GM03348 (cell line): ENCODE results near the gene SORCS2.
A peak's percentile ranks its signal among the peaks of the same experiment; 100 is the strongest.
"Not testable (repeated sequence)": the region's sequence is repeated elsewhere in the genome, so short reads cannot be mapped to it uniquely, and the experiment has no call there.

Experiments
- DNase-seq: peaks from one replicate; pipeline ENCODE4 v3.0.0; 2012; ENCODE audit warnings: low spot score

SORCS2 gene

DNA sequence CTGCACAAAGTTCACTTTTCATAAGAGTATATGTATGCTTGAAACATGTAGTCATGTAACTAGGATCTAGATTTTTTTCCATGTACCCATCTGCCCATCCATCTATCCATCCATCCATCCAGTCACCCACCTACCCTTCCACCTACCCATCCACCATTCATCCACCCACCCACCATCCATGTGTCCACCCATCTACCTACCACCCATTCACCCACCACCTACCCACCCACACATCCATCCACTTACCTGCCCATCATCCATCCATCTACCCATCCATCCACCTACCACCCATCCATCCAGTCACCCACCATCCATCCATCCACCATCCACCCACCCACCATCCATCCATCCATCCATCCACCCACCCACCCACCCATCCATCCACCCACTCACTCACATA lies 364.2 kb downstream of the SORCS2 start:
- no peak for DNase-seq

DNA sequence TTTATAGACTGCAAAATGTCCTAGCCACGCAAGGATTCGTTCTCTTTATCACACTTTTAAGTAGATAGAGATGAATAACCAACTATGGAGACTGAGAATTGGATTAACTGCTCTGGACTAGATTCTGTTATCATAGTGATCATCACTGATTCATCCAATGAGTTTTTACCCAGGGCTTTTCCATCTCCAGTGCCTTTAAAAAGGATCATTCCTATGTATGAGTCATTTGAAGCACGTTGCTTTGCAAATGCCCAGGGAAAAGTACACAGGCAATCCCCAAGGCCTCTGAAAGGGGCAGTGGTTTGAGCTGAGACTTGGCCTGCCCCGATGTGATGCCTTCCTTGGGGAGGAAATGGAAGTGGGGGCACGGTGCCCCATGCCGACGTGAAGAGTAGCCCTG lies 365.1 kb downstream of the SORCS2 start:
- peak; percentile 90 for DNase-seq

- no peak for DNase-seq
These were observed 366.1 kb downstream of the SORCS2 start for GRCh38 chr4:7558436-7558835.

DNA sequence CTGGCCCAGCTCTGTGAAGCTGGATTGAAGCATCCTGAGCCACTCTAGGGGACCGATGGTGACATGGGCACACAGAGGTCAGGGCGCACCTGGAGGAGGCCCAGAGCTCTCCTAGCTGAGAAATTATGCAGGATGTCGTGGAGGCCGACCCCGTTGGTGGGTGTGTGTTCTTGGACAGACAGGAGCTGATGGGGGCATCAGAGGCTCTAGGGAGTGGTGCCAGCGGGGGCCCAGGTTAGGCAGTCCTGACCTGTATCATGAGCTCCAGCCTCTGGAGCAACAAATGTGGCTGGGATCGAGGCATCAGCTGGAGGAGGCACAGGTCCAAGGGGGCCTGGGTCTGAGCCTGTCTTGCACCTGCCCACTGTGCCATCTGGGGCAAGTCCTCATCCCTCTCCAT lies 367.0 kb downstream of the SORCS2 start:
- DNase-seq = no peak

DNA sequence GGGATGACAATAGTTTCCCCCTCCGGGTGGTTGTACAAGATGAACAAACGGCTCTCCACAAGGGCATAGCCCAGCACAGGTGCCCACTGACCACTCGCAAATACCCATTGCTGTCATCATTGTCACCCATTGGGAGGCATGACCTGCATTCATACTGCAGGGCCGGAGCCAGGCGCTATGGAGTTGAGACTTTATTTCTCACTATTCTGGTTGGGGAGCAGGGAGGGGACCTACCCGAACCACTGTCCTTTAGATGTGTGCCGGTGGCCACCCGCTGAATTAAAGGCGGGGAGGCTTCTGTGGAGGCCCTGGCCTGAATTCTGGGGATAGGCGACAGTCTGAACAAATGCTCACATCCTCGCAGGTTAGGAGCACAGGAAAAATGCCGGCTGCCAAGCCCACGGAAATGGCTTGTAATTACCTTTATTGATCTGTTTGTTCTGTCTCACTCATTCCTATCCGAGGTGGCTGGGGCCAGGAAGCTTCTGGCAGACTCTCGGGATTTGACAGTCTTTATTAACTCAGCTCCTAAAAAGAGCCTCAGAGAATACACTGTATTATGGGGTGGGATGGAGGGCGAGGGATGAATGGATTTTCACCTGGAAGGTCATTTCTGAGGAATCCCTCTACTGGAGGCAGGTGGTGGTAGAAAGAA lies 367.5 kb downstream of the SORCS2 start:
- DNase-seq = no peak

DNA sequence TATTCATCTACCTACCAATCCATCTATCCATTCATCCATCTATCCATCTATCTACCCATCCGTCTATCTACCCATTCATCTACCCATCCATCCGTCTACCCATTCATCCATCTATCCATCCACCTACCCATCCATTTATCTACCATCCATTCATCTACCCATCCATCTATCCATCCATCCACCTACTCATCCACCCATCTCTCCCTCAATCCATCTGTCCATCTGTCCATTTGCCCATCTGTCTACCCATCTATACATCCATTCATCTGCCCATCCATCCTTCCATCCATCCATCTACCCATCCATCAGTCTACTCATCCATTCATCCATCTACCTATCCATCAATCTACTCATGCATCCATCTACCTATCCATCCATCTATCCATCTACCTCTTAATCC lies 369.2 kb downstream of the SORCS2 start:
- no peak for DNase-seq

GRCh38 chr4:7564242-7564641 lies 371.9 kb downstream of the SORCS2 start:
- no peak for DNase-seq

GRCh38 chr4:7565483-7565882 lies 373.1 kb downstream of the SORCS2 start:
- DNase-seq = no peak

GRCh38 chr4:7569810-7570783 lies 377.8 kb downstream of the SORCS2 start:
- no peak for DNase-seq

DNA sequence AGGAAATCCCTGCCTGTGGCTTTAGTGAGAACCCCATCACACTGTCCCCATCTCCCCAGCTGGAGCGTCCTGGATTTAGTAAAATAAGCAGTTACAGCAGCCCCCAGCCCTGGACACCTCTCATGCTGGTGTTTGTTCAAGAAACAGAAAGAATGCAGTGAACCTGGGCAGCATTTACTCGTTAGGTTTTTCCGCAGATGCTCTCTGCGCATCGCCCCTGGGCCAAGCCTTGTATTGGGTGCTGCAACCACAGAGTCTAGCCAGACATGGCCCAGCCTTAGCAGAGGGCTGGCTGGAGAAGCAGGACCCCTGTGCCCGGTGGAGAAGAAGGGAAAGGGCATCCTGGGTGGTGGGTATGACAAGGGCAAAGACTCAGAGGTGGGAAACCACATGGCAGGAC lies 378.7 kb downstream of the SORCS2 start:
- DNase-seq = no peak

- no peak for DNase-seq
These were observed 379.4 kb downstream of the SORCS2 start for GRCh38 chr4:7571701-7572100.

GRCh38 chr4:7572894-7573293 lies 380.6 kb downstream of the SORCS2 start:
- DNase-seq = no peak

GRCh38 chr4:7573576-7574091 lies 381.3 kb downstream of the SORCS2 start:
- DNase-seq = no peak

GRCh38 chr4:7574287-7575014 lies 382.1 kb downstream of the SORCS2 start:
- DNase-seq = no peak

- no peak for DNase-seq
These were observed 383.1 kb downstream of the SORCS2 start for GRCh38 chr4:7575426-7575825.

GRCh38 chr4:7577361-7578039 lies 385.2 kb downstream of the SORCS2 start:
- not testable (repeated sequence) for DNase-seq

DNA sequence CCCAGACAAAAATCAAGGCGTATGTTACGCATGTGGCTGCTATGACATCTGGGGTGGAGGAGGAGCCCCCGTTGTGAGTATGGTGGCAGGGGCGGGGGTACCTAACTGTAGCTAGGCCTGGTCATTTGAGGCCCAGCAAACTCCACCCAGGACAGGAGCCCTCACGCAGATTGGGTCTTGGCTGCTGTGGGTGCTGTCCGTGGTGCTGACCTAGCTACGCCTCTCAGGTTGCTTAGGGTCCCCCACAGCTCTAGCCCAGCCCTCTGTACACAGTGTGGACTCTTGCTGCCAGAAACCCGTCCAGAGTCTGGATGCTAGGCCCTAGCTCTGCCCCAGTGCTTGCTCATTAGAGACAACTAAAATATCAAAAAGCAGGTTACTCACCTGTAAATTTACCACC lies 389.1 kb downstream of the SORCS2 start:
- no peak for DNase-seq

- no peak for DNase-seq
These were observed 390.2 kb downstream of the SORCS2 start for GRCh38 chr4:7582313-7583097.

- no peak for DNase-seq
These were observed 391.8 kb downstream of the SORCS2 start for GRCh38 chr4:7584098-7584497.

GRCh38 chr4:7584606-7585159 lies 392.3 kb downstream of the SORCS2 start:
- no peak for DNase-seq

- DNase-seq = no peak
These were observed 393.4 kb downstream of the SORCS2 start for GRCh38 chr4:7585768-7586167.
